ENCODE measurements around the gene FAM170B. TPM values are rescaled to one million over a fixed set of nuclear protein-coding genes. Genes with fewer than 3 reads are reported as not detected.

The FAM170B gene
- total RNA-seq, 1 experiment from 2014 or later, result not detected

GRCh38 chr10:49161411-49161997 is 27.7 kb upstream of the FAM170B start:
- DNase-seq, result peak; percentile 30
- no peaks in the 10 kb centered on the region for H3K27me3 ChIP-seq
- no peaks in the 10 kb centered on the region for H3K9me3 ChIP-seq
- no peaks in the 10 kb centered on the region for H3K36me3 ChIP-seq
- no peak overlapping the region for H3K4me3 ChIP-seq

DNA sequence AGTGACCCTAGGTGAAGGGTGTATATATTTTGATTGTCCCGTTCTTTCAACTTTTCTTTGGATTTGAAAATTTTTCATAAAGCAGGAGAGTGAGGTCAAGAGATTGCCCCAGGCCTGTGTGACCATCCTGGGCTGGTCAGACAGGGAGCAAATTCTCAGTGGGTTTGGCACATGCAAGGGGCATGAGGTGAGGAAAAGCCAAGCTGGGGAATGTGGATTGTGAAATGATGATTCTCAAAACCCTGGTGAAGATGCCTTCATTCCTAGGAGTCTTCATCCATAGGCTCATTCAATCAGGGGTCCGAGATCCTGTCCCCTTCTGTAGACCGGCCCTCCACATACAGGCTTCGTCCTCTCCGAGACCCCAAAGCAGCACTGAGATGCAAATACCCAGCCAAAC is 27.0 kb upstream of the FAM170B start:
- no peak overlapping the region for H3K4me3 ChIP-seq
- H3K36me3 ChIP-seq, result no peaks in the 10 kb centered on the region
- no peak for DNase-seq
- no peaks in the 10 kb centered on the region for H3K27me3 ChIP-seq
- no peaks in the 10 kb centered on the region for H3K9me3 ChIP-seq

GRCh38 chr10:49160110-49160509 is 26.3 kb upstream of the FAM170B start:
- H3K36me3 ChIP-seq, result no peaks in the 10 kb centered on the region
- H3K27me3 ChIP-seq, result no peaks in the 10 kb centered on the region
- H3K4me3 ChIP-seq, result no peak overlapping the region
- no peak for DNase-seq
- no peaks in the 10 kb centered on the region for H3K9me3 ChIP-seq

DNA sequence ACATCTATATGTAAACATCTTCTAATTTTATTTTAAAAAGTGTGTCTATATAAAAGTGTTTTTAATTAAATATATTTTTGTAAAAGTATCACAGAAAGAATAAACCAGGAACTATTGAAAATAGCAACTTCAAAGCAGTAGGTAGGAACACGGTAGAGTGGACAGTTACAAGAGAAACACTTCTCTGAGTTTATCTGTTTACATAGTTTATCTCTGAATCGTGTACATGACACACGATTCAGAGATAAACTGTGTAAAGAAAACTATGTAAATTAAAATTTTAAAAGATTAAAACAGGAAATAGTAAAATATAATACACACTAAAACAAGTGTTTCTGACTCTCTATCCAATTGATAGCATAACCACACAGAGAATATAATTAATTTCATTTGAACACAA is 25.1 kb upstream of the FAM170B start:
- H3K4me3 ChIP-seq, result no peak overlapping the region
- no peaks in the 10 kb centered on the region for H3K9me3 ChIP-seq
- H3K27me3 ChIP-seq, result no peaks in the 10 kb centered on the region
- no peak for DNase-seq
- H3K36me3 ChIP-seq, result no peaks in the 10 kb centered on the region

DNA sequence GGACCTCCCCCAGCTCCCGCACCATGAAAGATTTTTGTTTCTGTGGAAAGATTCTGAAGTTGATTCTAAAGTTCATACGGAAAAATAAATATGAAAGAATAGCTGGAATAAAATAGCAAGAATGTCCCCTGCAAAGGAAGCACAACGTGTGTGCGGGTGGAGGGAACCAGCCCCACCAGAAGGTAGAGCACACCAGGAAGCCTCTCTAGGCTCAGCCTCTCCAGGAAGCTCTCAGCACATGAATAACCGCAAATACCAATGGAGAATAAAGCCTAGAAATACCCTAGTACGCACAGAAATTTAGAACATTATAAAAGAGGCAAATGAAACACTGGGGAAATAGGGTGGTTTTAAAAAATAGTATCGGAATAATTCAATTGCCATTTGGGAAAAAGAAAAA is 24.6 kb upstream of the FAM170B start:
- DNase-seq, result no peak
- H3K36me3 ChIP-seq, result no peaks in the 10 kb centered on the region
- no peaks in the 10 kb centered on the region for H3K9me3 ChIP-seq
- no peak overlapping the region for H3K4me3 ChIP-seq
- H3K27me3 ChIP-seq, result no peaks in the 10 kb centered on the region

GRCh38 chr10:49157229-49157628 is 23.4 kb upstream of the FAM170B start:
- no peaks in the 10 kb centered on the region for H3K36me3 ChIP-seq
- no peak overlapping the region for H3K4me3 ChIP-seq
- DNase-seq, result no peak
- no peaks in the 10 kb centered on the region for H3K9me3 ChIP-seq
- H3K27me3 ChIP-seq, result no peaks in the 10 kb centered on the region

DNA sequence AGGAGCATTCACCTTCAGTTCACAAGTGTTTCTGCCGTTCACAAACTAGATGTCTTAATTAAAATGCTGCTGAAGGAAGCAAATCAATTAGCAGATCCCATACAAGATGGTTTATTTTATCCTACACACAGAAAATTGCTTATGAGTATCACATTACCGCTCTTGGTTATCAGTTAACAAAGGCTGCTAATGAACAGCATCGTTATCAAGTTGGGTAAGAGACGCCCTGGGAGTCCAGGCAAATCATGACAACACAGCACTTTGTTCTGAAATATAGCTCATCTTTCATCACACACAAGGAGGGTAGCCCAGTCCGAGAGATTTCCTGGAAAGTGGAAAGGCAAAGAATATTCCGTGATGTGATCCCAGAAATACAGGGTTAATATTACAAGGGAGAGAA is 20.8 kb upstream of the FAM170B start:
- no peak overlapping the region for H3K4me3 ChIP-seq
- no peaks in the 10 kb centered on the region for H3K36me3 ChIP-seq
- H3K27me3 ChIP-seq, result no peaks in the 10 kb centered on the region
- DNase-seq, result no peak
- no peaks in the 10 kb centered on the region for H3K9me3 ChIP-seq

GRCh38 chr10:49153971-49154370 is 20.1 kb upstream of the FAM170B start:
- Histone ChIP-seq H3K27me3 (no peaks in the 10 kb centered on the region), H3K4me3 (no peak overlapping the region), H3K9me3 (no peaks in the 10 kb centered on the region), H3K36me3 (no peaks in the 10 kb centered on the region)
- no peak for DNase-seq

- DNase-seq, result no peak
- Histone ChIP-seq H3K4me3 (no peak overlapping the region), H3K27me3 (no peaks in the 10 kb centered on the region), H3K36me3 (no peaks in the 10 kb centered on the region), H3K9me3 (no peaks in the 10 kb centered on the region)
These were observed 19.3 kb upstream of the FAM170B start for GRCh38 chr10:49153115-49153514.

- Histone ChIP-seq H3K36me3 (no peaks in the 10 kb centered on the region), H3K4me3 (no peak overlapping the region), H3K9me3 (no peaks in the 10 kb centered on the region), H3K27me3 (no peaks in the 10 kb centered on the region)
- DNase-seq, result no peak
These were observed 18.8 kb upstream of the FAM170B start for GRCh38 chr10:49152663-49153062.

DNA sequence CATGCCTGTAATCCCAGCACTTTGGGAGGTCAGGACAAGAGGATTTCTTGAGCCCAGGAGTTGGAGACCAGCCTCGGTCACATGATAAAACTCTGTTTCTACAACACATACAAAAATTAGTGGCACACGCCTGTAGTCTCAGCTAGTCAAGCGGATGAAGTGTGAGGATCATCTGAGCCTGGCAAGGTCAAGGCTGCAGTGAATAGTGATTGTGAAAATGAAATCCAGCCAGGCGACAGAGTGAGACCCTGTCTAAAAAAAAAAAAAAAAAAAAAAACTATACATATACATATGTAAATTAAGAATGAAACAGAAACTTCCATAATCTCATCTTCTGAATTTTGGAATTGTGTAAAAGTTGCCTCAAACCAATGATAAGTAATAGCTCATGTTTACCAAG is 18.2 kb upstream of the FAM170B start:
- Histone ChIP-seq H3K9me3 (no peaks in the 10 kb centered on the region), H3K36me3 (no peaks in the 10 kb centered on the region), H3K4me3 (no peak overlapping the region), H3K27me3 (no peaks in the 10 kb centered on the region)
- no peak for DNase-seq

DNA sequence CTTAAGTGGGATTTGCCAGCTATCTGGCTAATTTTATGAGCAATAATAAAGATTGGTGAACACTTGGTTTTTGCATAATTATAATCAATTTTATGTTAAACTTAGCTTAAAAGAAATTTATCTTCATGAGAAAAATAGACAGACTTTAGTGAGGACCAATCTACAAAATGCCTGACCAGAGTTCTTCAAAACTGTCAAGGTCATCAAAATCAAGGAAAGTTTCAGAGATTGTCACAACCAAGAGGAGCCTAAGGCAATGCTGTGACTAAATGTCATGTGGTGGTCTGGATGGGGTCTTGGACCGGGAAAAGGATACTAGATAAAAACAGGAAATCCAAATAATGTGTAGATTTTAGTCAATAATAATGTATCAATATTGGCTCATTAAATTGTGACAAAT is 17.7 kb upstream of the FAM170B start:
- Histone ChIP-seq H3K27me3 (no peaks in the 10 kb centered on the region), H3K4me3 (no peak overlapping the region), H3K9me3 (no peaks in the 10 kb centered on the region), H3K36me3 (no peaks in the 10 kb centered on the region)
- no peak for DNase-seq

DNA sequence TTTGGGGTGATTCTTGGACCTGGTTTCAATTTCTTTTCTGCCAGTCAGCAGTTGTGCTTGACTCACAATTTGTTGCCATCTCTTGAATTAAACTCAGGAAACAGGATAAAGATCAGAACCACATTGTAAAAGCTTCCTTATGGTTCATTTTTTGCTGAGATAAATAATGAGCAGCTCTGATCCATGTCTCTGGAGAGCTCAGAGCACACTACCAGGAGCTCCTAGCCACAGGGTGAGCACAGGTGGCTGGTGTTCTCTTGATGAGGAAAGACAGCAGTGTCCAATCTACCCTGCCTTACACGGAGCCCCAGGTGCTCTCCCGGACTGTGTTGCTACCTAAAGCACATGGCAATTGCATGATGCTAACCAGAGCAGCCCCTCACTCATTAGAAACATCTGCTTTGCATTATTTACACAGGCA is 17.2 kb upstream of the FAM170B start:
- no peaks in the 10 kb centered on the region for H3K9me3 ChIP-seq
- no peak for DNase-seq
- no peak overlapping the region for H3K4me3 ChIP-seq
- H3K27me3 ChIP-seq, result no peaks in the 10 kb centered on the region
- H3K36me3 ChIP-seq, result no peaks in the 10 kb centered on the region

DNA sequence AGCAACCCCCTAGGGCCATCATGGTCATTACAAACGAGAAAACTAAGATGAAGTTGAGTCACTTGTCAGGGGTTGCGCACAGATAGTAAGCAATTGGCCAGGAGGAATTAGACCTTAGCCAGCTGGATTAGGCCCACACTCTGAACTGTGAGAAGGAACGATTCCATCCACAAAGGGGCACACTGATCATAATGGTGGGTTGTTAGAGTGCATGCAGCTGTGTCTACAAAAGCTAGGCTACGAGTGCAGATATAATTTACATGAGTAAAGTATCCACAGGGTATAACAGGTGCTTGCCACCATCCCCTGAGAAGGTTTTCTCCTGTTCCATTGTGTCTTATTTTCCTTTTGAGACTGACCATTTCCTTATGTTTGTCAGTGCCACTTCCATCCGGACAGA is 16.6 kb upstream of the FAM170B start:
- Histone ChIP-seq H3K4me3 (no peak overlapping the region), H3K9me3 (no peaks in the 10 kb centered on the region), H3K27me3 (no peaks in the 10 kb centered on the region), H3K36me3 (no peaks in the 10 kb centered on the region)
- no peak for DNase-seq

- H3K36me3 ChIP-seq, result no peaks in the 10 kb centered on the region
- H3K9me3 ChIP-seq, result no peaks in the 10 kb centered on the region
- H3K27me3 ChIP-seq, result no peaks in the 10 kb centered on the region
- no peak for DNase-seq
- H3K4me3 ChIP-seq, result no peak overlapping the region
These were observed 16.1 kb upstream of the FAM170B start for GRCh38 chr10:49149881-49150280.

- Histone ChIP-seq H3K9me3 (no peaks in the 10 kb centered on the region), H3K36me3 (no peaks in the 10 kb centered on the region), H3K4me3 (no peak overlapping the region), H3K27me3 (no peaks in the 10 kb centered on the region)
- no peak for DNase-seq
These were observed 10.4 kb upstream of the FAM170B start for GRCh38 chr10:49144058-49144720.

DNA sequence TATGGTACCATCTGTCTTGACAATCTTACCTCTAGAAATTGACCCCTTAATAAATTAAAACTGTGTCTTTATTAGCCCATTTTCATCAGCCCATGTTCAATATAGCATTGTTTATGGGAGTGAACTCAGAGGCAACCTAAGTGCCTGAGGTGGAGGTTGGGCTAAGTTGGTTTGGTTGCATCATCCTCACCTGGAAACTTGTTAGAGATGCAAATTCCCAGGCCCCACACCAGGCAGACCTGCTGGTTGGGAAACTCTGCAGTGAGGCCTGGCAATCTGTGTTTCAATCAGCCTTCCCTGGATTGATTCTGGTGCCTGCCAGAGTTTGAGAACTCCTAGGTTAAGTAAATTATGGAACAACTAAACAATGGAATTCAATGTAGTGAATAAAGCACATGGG is 9.4 kb upstream of the FAM170B start:
- no peak overlapping the region for H3K4me3 ChIP-seq
- H3K36me3 ChIP-seq, result no peaks in the 10 kb centered on the region
- DNase-seq, result no peak
- H3K27me3 ChIP-seq, result no peaks in the 10 kb centered on the region
- H3K9me3 ChIP-seq, result no peaks in the 10 kb centered on the region

- Histone ChIP-seq H3K4me3 (no peak overlapping the region), H3K27me3 (no peaks in the 10 kb centered on the region), H3K36me3 (no peaks in the 10 kb centered on the region), H3K9me3 (no peaks in the 10 kb centered on the region)
- DNase-seq, result no peak
These were observed 7.9 kb upstream of the FAM170B start for GRCh38 chr10:49141541-49142332.

All from MG63 (cell line).